Central memory CD8-positive, alpha-beta T cell (primary cell): ENCODE measurements around the gene OR4E2.

Source experiments
- ATAC-seq: fragments of 150-1000 bp; cut with Tn5 transposase; replicated peaks from 2 replicates; pipeline ENCODE4 v1.10.0; 2022; ENCODE audit warnings: mild to moderate bottlenecking, moderate FRiP score, moderate number of reproducible peaks; ENCODE audit not compliant: poor library complexity, severe bottlenecking; ENCODE audit errors: extremely low read depth
- DNase-seq, 2 donors: peaks; one replicate each; pipeline ENCODE4 v3.0.0; 2021; ENCODE audit warnings: low spot score in 2 of 2
- H3K27ac Mint-ChIP-seq: one replicate; pipeline ENCODE4 v1.8.0; 2022; ENCODE audit warnings: low read depth, mild to moderate bottlenecking, moderate library complexity, mixed read lengths
- H3K27me3 Mint-ChIP-seq: one replicate; pipeline ENCODE4 v1.8.0; 2022; ENCODE audit warnings: mixed read lengths
- H3K36me3 Mint-ChIP-seq: one replicate; pipeline ENCODE4 v1.8.0; 2022; ENCODE audit warnings: mild to moderate bottlenecking, moderate library complexity, mixed read lengths; ENCODE audit not compliant: insufficient read depth
- H3K4me1 Mint-ChIP-seq: one replicate; pipeline ENCODE4 v1.8.0; 2022; ENCODE audit warnings: mixed read lengths
- H3K4me3 Mint-ChIP-seq: one replicate; pipeline ENCODE4 v1.8.0; 2022; ENCODE audit warnings: mild to moderate bottlenecking, moderate library complexity, mixed read lengths
- H3K9me3 Mint-ChIP-seq: one replicate; pipeline ENCODE4 v1.8.0; 2022; ENCODE audit warnings: mixed read lengths

The OR4E2 gene

GRCh38 chr14:21702316-21702715 lies 48.7 kb downstream of the OR4E2 start:
- no peak overlapping the region for H3K27ac Mint-ChIP-seq
- H3K27me3 Mint-ChIP-seq: peaks cover 37% of the 10 kb centered on the region
- no peaks in the 10 kb centered on the region for H3K9me3 Mint-ChIP-seq
- no peak overlapping the region for H3K4me3 Mint-ChIP-seq
- H3K36me3 Mint-ChIP-seq: peaks cover 2% of the 10 kb centered on the region
- ATAC-seq: no peak
- no peak for DNase-seq
- peaks cover 21% of the 10 kb centered on the region for H3K4me1 Mint-ChIP-seq

- H3K9me3 Mint-ChIP-seq: no peaks in the 10 kb centered on the region
- no peak for DNase-seq
- H3K27ac Mint-ChIP-seq: no peak overlapping the region
- peaks cover 21% of the 10 kb centered on the region for H3K4me1 Mint-ChIP-seq
- peaks cover 2% of the 10 kb centered on the region for H3K36me3 Mint-ChIP-seq
- H3K27me3 Mint-ChIP-seq: peaks cover 49% of the 10 kb centered on the region
- H3K4me3 Mint-ChIP-seq: no peak overlapping the region
- peak; percentile 94 for ATAC-seq
These were observed 50.0 kb downstream of the OR4E2 start for GRCh38 chr14:21703357-21704326.

- ATAC-seq (peak; percentile 61), DNase-seq (no peak)
- H3K27me3 Mint-ChIP-seq: peaks cover 50% of the 10 kb centered on the region
- H3K36me3 Mint-ChIP-seq: peaks cover 1% of the 10 kb centered on the region
- peaks cover 21% of the 10 kb centered on the region for H3K4me1 Mint-ChIP-seq
- no peak overlapping the region for H3K27ac Mint-ChIP-seq
- no peaks in the 10 kb centered on the region for H3K9me3 Mint-ChIP-seq
- no peak overlapping the region for H3K4me3 Mint-ChIP-seq
These were observed 50.7 kb downstream of the OR4E2 start for GRCh38 chr14:21704338-21704737.

- no peaks in the 10 kb centered on the region for H3K9me3 Mint-ChIP-seq
- peaks cover 1% of the 10 kb centered on the region for H3K36me3 Mint-ChIP-seq
- no peak overlapping the region for H3K27ac Mint-ChIP-seq
- DNase-seq (no peak), ATAC-seq (no peak)
- H3K4me3 Mint-ChIP-seq: no peak overlapping the region
- no peaks in the 10 kb centered on the region for H3K4me1 Mint-ChIP-seq
- H3K27me3 Mint-ChIP-seq: peaks cover 70% of the 10 kb centered on the region
These were observed 57.8 kb downstream of the OR4E2 start for GRCh38 chr14:21711360-21711961.

GRCh38 chr14:21712036-21712435 lies 58.4 kb downstream of the OR4E2 start:
- Mint-ChIP-seq H3K4me1 (no peaks in the 10 kb centered on the region), H3K9me3 (no peaks in the 10 kb centered on the region), H3K4me3 (no peak overlapping the region), H3K36me3 (peaks cover 1% of the 10 kb centered on the region), H3K27me3 (peaks cover 70% of the 10 kb centered on the region), H3K27ac (no peak overlapping the region)
- DNase-seq (no peak), ATAC-seq (peak; percentile 49)

GRCh38 chr14:21714318-21714929 lies 60.8 kb downstream of the OR4E2 start:
- Mint-ChIP-seq H3K27me3 (peaks cover 73% of the 10 kb centered on the region), H3K27ac (no peak overlapping the region), H3K9me3 (no peaks in the 10 kb centered on the region), H3K4me1 (no peaks in the 10 kb centered on the region), H3K36me3 (peaks cover 1% of the 10 kb centered on the region), H3K4me3 (peak overlapping the region; percentile 6)
- no peak for DNase-seq
- no peak for ATAC-seq
